AG09319 (cell line): ENCODE measurements around the gene PLCG2.

Experiments
- DNase-seq: peaks from one replicate; pipeline ENCODE4 v3.0.0-alpha.2; 2010; ENCODE audit warnings: low read depth; ENCODE audit errors: extremely low read depth
- CTCF ChIP-seq: IDR thresholded peaks from 2 replicates; pipeline ENCODE4 v1.5.1; 2011; ENCODE audit warnings: low read depth, mild to moderate bottlenecking, inconsistent platforms, low read length, moderate library complexity

PLCG2 gene

GRCh38 chr16:81937305-81938038 lies 158.4 kb downstream of the PLCG2 start:
- no peak for DNase-seq
- no peak for TF ChIP-seq CTCF

- TF ChIP-seq CTCF: no peak
- DNase-seq: no peak
These were observed 159.5 kb downstream of the PLCG2 start for GRCh38 chr16:81938326-81939163.

- TF ChIP-seq CTCF: no peak; the same call in none of the 2 replicates
- DNase-seq: no peak
These were observed 160.3 kb downstream of the PLCG2 start for GRCh38 chr16:81939164-81940056.

- peak; percentile 57 for DNase-seq
- TF ChIP-seq CTCF: peak; percentile 55
These were observed 161.9 kb downstream of the PLCG2 start for GRCh38 chr16:81940781-81941560.

GRCh38 chr16:81942007-81942601 lies 163.0 kb downstream of the PLCG2 start:
- no peak for DNase-seq
- no peak for TF ChIP-seq CTCF

GRCh38 chr16:81945665-81946064 lies 166.6 kb downstream of the PLCG2 start:
- peak; percentile 25 for DNase-seq
- no peak for TF ChIP-seq CTCF
